ENCODE measurements around the gene CLEC2A.
"Not testable (repeated sequence)": the region's sequence is repeated elsewhere in the genome, so short reads cannot be mapped to it uniquely, and the experiment has no call there.

CLEC2A gene, protein sequence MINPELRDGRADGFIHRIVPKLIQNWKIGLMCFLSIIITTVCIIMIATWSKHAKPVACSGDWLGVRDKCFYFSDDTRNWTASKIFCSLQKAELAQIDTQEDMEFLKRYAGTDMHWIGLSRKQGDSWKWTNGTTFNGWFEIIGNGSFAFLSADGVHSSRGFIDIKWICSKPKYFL

DNA sequence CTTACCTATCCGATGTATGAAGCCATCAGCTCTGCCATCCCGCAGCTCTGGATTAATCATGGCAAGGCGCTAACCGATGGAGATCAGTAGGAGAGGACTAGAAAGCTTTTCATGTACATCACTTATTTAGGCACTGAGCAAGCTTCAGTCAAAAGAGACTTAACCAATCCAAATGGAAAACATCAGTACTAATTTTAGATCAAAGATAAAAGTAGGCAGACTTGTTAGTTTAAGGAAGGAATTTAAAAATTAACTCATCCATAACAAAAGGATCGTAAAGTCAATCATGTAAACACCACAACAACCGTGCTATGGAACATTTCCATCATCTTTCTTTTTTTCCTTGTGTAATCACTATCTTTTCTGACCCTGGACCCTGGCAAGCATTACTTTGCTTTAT lies at the start of gene CLEC2A:
Gene CLEC2A, minus strand, starts transcription at position 101 of the 400 bp plus-strand sequence. Its CDS starts 41 bp downstream, at position 60.
- DNase-seq: no peak

DNA sequence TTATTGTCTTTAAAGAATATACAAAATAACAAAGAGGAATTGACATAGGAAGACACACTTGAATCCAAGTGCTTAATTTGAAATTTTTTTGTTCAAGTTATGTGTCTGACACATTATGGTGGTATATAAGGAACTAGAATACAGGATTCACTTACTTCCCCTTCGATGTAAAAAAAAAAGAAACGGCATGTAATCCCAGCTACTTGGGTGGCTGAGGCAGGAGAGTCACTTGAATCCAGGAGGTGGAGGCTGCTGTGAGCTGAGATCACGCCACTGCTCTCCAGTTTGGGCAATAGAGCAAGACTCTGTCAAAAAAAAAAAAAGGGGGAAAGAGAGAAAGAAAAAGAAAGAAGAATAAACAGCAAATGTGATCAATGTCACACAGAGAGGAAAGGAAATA lies 48.0 kb upstream of the CLEC2A start:
- DNase-seq: no peak

DNA sequence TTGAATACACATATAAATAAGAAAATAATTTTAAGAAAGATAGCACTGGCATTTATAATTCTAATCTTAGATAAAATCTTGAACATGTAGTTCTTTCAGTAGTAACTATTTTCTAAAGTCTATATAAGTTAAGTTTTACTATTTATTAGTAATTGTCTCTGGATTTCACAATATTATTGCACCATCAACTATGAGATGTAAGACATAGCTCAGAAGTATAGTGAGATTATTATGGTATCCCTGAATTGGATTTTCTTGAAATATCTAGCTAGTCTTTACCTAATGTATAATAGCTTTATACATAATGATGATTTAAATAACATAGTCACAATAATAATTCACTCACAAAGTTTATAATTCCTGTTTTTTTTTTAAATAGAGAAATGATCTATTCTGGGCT lies 45.7 kb upstream of the CLEC2A start:
- no peak for DNase-seq

DNA sequence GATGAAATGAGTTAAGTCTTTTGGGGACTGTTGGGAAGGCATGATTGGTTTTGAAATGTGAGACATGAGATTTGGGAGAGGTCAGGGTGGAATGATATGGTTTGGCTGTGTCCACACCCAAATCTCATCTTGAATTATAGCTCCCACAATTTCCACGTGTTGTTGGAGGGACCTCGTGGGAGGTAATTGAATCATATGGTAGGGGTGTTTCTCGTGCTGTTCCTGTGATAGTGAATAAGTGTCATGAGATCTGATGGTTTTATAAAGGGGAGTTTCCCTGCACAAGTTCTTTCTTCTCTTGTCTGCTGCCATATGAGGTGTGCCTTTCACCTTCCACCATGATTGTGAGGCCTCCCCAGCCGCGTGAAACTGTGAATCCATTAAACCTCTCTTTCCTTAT lies 44.5 kb upstream of the CLEC2A start:
- DNase-seq: not testable (repeated sequence)

DNA sequence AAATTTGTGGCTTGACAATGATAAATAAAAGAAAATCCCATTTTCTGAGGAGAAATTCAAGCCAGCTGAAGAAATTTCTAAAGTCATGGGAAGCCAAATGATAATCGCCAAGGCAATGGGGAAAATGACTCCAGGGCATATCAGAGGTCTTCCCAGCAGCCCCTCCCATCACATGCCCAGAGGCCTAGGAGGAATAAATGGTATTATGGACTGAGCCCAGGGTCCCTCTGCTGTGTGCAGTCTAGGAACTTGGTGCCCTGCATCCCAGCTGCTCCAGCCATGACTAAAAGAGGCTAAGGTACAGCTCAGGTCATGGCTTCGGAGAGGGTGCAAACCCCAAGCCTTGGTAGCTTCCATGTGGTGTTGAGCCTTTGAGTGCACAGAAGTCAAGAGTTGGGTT lies 43.4 kb upstream of the CLEC2A start:
- DNase-seq: no peak

DNA sequence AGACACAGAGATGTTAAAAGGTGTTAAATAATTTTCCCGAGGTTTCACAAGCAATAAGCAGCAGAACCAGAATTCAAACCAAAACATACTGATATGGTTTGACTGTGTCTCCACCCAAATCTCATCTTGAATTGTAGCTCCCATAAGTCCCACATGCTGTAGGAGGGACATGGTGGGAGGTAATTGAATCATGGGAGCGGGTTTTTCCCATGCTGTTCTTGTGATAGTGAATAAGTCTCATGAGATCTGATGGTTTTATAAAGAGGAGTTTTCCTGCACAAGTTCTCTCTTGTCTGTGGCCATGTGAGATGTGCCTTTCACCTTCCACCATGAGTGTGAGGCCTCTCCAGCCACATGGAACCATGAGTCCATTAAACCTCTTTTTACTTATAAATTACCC lies 42.6 kb upstream of the CLEC2A start:
- DNase-seq: not testable (repeated sequence)

DNA sequence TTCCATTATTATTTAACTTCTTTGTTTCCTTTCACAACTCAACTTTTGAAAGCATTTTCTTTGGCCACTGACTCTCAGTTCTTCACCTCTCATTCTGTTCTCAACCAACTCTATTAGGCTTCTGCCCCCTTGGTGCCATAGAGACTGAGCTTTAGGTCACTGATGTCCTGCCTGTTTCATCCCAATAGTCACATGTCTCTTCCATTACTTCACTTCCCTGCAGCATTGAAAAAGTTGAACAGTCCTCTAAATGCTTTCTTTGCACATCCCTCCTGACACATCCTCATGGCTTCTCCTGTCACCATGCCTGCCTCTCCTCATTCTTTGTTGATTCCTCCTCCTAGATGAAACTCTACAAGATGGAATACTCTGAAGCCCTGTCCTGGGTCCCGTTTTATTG lies 41.8 kb upstream of the CLEC2A start:
- DNase-seq: no peak

DNA sequence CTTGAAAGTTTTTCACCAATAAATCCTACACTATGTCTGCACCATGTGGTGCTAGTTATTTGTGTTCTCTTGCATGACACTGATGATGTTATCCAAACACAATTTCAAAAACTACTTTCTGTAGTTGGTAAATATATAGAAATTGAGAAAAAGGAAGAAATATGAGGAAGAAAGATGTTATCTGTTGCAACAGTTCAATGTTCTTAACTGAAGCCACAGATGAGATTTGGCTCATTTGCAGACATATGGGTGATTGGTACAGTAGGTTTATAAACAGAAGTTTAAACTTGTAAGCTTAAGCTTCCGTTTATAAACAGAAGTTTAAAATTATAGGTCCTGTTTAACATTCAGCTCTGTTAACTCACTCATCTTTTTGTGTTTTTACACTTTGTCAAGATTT lies 39.0 kb upstream of the CLEC2A start, which contains the start of gene CLEC12A:
Gene CLEC12A, plus strand, starts transcription at position 229 of the 400 bp plus-strand sequence. CDS start 188 bp downstream, outside the sequence.
- no peak for DNase-seq

DNA sequence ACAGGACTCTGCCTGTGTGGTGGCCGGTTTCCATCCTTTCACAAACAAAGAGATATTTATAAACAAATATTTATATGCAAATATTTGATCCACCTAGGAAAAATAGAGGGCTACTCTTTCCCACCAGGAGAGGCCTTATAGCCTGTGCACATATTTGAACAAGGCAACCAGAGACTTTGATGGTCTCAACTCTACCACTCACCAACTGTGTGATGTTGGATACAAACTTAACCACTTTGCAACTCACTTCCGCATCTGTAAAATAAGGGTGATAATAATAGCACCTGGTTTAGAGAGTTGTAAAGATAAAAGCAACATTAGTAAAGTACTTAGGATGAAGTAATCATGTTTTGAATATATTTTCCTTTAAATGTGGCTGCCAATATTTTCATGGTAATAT lies 37.5 kb upstream of the CLEC2A start:
- no peak for DNase-seq

DNA sequence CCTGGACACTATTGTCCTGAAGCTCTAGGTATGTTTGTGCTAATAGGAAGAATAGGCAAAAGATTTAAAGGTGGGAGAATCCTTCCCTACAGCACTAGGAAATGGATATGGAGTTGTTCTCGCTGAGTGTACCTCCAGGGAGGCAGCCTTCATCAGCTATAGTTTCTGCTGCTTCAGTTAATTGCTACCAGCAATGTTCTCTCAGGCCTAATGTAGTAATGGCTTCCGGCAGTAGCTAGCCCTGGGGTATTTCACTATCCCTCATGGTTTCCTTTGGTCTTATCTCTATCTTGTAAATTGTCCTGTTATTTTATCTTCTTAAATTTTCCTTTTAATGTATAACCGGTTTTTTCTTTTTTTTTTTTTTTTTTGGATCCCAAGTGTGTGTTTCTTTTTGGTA lies 29.7 kb upstream of the CLEC2A start:
- no peak for DNase-seq

DNA sequence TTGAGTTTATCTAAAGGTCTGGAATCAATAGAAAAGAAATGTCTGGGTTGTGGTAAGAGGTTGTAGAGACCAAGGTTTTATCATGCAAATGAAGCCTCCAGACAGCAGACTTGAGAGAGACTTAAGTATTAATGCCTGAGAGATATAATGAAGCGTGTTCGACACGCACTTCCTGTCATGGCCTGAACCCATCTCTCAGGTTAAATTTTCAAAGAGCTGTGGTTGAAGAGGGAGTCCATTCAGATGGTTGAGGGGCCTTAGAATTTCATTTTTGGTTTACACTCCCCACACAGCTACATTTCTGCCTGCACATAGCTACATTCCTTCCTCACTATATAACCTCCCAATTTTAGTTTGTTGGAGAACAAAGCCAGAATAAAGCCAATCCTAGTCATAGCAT lies 28.9 kb upstream of the CLEC2A start:
- DNase-seq: no peak

DNA sequence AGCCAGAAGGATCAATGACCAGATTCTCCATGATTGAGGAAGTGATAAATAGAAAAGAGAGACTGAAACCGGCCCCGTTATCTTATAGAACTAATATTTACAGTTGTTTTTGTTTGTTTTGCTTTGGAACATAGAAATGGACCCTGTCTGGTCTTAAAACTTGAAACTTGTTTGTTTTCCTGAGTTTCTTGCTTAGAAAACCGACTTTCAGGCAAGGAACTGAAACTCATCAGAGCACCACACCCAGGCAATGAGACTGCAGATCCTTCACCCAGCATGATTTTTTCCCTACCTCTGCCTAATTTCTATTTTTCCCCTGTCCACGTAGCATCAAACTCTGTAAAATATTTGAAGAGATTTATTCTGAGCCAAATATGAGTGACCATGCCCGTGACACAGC lies 28.4 kb upstream of the CLEC2A start:
- DNase-seq: no peak

DNA sequence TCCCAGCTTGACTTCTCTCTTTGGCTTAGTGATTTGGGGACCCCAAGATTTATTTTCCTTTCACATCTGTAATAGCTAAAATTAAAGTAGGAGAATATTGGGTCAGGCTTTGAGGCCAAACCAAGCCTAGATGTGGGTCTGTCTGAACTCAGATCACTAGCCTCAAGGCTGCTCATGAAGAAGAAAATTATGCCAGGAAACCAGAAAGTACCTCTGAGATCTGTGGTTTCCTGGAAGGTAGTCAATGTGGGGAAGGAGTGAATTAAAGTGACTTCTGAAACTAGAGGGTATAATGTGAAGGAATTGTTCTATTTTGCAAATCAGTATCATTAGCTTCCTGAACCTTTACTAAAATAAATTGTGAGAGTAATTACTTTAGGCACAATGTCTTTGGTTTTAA lies 25.7 kb upstream of the CLEC2A start:
- DNase-seq: no peak

DNA sequence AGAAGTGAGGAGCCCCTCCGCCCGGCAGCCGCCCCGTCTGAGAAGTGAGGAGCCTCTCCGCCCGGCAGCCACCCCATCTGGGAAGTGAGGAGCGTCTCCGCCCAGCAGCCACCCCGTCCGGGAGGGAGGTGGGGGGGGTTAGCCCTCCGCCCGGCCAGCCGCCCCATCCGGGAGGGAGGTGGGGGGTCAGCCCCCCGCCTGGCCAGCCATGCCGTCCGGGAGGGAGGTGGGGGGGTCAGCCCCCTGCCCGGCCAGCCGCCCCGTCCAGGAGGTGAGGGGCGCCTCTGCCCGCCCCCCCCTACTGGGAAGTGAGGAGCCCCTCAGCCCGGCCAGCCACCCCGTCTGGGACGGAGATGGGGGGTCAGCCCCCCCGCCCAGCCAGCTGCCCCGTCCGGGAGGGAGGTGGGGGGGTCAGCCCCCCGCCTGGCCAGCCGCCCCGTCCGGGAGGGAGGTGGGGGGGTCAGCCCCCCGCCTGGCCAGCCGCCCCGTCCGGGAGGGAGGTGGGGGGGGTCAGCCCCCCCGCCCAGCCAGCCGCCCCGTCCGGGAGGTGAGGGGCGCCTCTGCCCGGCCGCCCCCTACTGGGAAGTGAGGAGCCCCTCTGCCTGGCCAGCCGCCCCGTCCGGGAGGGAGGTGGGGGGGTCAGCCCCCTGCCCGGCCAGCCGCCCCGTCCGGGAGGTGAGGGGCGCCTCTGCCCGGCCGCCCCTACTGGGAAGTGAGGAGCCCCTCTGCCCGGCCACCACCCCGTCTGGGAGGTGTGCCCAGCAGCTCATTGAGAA lies 21.0 kb upstream of the CLEC2A start:
- DNase-seq: not testable (repeated sequence)

DNA sequence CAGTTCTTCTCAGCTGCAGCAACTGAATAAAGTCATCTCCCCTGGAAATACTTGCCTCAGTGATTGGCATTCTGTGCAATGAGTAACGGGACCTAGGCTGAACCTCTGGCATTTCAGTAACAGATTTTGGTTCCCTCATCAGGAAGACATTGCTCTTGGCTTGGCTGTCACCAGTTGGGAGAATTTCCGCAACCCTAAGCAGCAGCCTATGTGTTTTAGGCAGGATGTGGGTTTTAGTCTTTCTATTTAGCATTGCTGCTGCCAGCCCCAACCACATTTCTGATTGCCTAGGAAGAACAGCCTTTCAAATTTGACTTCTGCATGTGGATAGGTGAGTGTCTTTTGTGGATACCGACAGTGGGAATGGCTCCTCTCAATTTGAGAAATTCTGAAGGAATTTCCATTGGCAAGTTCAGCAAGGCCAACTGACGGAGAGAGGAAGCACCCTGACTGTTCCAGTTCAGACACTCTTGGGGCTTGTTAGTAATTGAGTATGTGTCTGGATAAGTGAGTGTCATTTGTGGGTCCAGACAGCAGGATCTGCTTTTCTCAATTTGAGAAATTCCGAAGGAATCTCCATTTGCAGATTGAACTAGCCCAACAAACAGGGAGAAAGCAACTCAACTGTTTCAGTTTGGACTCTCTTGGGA lies 19.0 kb upstream of the CLEC2A start:
- no peak for DNase-seq

DNA sequence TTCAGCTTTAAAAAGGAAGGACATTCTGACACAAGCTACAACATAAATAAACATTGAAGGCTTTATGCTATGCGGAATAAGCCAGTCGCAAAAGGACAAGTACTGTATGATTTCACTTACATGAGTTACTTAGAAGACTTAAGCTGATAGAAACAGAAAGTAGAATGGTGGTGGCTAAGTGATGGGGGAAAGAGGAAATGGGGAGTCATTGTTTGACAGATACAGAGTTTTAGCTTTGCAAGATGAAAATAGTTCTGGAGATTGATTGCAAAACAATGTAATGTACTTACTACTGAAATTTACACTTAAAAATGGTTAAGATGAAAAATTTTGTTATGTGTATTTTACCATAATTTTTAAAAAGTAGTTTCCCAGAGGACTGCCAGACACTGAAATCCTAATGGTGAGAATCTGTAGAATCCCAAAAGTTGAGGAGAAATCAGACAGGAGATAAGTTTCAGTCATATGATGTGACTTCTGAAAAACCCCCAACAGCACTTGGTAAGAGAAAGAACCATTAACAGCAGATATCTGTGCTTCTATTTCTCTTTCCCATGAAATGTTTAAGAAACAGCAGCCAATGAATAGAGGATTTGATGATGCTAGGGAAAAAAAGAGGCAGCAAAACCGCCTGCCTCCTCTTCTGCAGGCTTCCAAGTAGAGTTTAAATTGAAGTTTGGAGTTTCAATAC lies 16.6 kb upstream of the CLEC2A start:
- no peak for DNase-seq

DNA sequence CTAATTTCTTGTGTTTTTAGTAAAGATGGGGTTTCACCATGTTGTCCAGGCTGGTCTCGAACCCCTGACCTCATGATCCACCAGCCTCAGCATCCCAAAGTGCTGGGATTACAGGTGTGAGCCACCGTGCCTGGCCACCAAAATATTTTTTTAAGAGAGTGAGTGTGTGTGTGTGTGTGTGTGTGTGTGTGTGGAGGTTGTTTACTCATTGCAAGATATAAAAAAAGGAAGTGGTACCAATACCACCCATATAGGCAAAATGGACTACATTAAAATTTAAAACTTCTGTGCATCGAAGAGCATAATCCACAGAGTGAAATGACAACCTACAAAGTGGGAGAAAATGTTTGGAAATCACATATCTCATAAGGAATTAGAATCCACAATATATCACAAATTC lies 15.5 kb upstream of the CLEC2A start:
- DNase-seq: no peak

DNA sequence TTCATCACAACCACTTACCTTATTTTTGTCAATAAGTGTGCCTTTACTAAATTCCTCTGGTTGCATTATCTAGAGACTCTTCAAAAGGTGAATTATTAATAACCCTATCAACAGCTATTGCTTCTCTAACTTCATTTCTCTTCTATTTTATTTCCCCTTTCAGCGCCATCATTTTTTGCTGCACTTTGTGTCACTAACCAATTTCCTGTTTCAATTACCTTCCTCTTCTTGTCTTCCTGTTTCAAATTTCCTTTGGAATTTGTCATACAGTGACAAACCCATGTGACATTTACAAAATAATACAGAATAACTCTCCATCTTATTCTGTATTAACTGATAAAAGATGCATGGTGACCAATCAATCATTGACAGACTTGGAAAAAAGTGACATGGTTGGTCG lies 12.2 kb upstream of the CLEC2A start:
- no peak for DNase-seq

DNA sequence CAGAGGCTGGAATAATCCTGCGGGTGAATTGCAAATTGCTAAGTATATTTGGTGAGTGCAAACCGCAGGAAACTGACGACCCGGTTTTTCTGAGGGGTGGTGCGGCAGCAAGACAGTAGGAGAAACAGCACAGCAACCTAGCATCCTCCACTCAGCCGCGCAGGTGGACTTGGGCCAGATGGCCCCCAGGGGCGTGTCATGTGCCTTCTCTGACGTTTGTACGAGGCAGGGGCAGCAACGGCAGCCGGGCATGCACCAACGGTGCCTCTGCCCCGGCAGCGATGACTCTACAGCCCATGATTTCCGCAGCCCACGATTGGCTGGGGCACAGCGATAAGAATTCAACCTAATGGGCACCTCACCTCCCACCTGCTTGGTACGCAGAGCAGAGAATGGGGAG lies 11.1 kb upstream of the CLEC2A start:
- DNase-seq: no peak

DNA sequence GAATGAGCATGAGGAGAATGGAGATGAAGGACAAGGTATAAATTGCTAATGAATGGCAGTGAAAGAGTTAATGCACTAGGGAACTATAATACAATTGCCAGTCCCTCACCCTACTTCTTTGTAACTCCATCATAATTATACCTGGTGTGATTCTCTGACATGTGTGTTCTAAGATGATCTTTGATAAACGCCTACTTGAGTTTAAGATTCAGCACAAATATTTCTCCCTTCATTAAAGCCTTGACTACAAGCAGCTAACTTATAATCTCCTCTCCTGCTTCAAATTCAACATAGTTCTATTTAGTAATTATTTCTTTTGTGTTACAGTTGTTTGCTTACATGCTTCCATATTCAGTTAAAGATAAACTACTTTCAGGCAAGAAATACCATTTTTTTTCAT lies 9.7 kb upstream of the CLEC2A start:
- no peak for DNase-seq

DNA sequence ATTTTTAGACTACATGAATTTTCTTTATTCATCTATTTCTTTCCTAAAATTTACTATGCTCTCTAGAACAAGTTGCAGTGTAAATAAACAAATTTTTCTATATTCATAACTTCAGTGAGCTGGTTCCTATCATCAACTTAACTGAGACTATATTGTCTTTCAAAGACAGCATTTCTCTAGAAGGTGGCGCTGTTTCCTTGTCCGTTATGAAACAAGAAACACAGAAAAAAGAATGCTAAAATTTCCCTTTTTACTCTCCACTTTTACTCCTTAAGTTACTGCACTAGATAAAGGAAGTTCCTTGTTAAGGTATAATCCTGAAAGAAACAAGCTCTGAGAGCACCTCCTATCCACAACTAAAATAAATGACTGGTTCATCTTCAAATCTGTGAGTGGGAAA lies 8.2 kb upstream of the CLEC2A start:
- DNase-seq: no peak

DNA sequence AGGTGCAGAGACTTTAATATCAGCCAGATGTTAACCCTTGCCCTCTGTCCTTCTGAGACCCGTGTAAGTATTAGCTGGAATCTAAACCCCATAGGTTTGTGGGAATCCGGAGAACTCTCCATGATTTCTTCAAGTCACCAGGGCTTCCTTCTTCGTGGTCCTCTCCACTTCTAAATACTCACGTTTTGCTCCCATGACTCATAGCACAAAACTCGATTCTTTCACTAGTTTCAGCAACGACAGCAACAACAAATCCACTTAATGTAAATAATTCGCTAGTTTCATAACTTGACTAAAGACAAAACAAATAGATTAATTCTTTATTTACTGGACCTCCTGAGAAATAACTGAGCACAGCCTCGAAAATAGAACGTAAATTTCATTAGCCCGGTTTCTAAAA lies 4.4 kb upstream of the CLEC2A start:
- no peak for DNase-seq

DNA sequence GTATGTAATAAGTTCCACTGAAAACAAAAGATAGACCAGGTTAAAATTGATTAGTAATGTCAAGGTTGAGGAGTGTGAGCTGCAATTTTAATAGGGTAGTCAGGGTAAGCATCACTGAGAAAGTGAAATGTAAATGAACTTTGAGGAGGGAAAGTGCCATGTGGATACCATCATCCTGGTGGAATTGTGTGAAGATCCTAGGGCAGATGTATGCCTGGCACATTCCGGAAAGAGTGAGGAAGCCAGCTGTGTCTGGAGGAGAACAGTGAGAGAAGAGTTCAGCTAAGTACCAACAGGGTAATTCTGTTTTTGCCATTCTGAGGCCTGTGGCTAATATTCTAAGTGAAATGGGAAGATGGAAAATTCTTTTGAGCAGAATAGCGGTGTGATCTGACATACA lies 2.9 kb upstream of the CLEC2A start:
- no peak for DNase-seq

DNA sequence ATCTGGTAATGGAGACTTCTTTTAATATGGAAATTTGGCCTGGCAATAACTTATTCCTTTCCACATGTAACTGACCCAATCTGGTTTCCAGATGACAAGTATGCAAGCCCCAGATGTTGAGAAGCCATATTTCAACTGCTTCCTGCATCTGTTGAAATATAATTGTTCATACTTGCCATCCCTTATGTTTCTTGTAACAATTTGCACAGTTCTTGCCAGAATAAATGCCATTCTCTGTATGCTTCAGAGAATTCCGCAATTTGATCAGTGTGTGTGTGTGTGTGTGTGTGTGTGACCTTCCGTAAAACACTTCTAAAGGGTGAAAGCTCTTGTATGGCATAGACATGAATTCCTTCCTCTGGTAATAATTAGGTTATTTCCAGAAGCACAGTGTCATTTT lies 1.8 kb upstream of the CLEC2A start:
- DNase-seq: no peak

Data from DMS79 treated with DMSO at 0.1 percent for 48 hours (cell line).